GM12878 (cell line): ENCODE measurements around the gene EYA2. TPM values are rescaled to one million over a fixed set of nuclear protein-coding genes. Genes with fewer than 3 reads are reported as not detected.

Experiments used
- ATAC-seq: fragments of 200-7000 bp; cut with Tn5 transposase; 3 replicates; pipeline ENCODE4 v1.9.1; 2020; ENCODE audit warnings: mild to moderate bottlenecking, moderate library complexity
- BruUV-seq: library from RNA; stranded (reverse); fragments of 400-500 nt; replicated peaks from 2 replicates; lab custom pipeline; 2021; lab: Mats Ljungman, UMichigan
- CTCF ChIA-PET: fragments of 300-600 bp; sonication (Branson Sonifier 250); formaldehyde crosslinking; extraction: SDS; loops from one replicate; lab custom pipeline; 2021; ENCODE audit warnings: inconsistent platforms; lab: Yijun Ruan, JAX
- POLR2A ChIA-PET: fragments of 350-600 bp; formaldehyde crosslinking; extraction: SDS; loops from one replicate; lab custom pipeline; 2021; ENCODE audit warnings: inconsistent platforms; lab: Charles Lee
- RAD21 ChIA-PET: fragments of 300-600 bp; sonication (Branson Sonifier 250); formaldehyde crosslinking; loops from one replicate; lab custom pipeline; 2023; ENCODE audit warnings: antibody characterized with exemption; ENCODE audit not compliant: unreplicated experiment; lab: Charles Lee
- SMC1A ChIA-PET: fragments of 300-600 bp; sonication (Branson Sonifier 250); formaldehyde crosslinking; loops from one replicate; lab custom pipeline; 2023; ENCODE audit not compliant: unreplicated experiment, uncharacterized antibody; lab: Charles Lee
- DNase-seq: peaks from one replicate; pipeline ENCODE4 v3.0.0-alpha.2; 2011; ENCODE audit warnings: low read depth, low spot score
- FAIRE-seq: peaks from 3 replicates; lab custom pipeline; 2011; peaks lifted over from hg19 to GRCh38; lab: Jason Lieb, UNC
- H2AFZ ChIP-seq: 2 replicates; pipeline ENCODE4 v1.6.0; 2011; ENCODE audit warnings: low read depth, low read length, control low read depth; ENCODE audit not compliant: control insufficient read depth
- H3K27ac ChIP-seq: 2 replicates; pipeline ENCODE4 v1.5.1; 2011; ENCODE audit warnings: control low read depth; ENCODE audit not compliant: control insufficient read depth, insufficient read depth
- H3K27me3 ChIP-seq, 2 experiments: replicated peaks in 1 of 2; 2 replicates each; pipeline versions ENCODE4 v1.6.0 to v1.6.1; 2011; ENCODE audit warnings: low read length in 1 of 2; ENCODE audit not compliant: control insufficient read depth in 2 of 2, insufficient read depth in 2 of 2
- H3K36me3 ChIP-seq, 2 experiments: 2 replicates each; pipeline ENCODE4 v1.5.1; 2011; ENCODE audit warnings: low read length in 1 of 2; ENCODE audit not compliant: control insufficient read depth in 2 of 2, insufficient read depth in 2 of 2
- H3K4me1 ChIP-seq: 2 replicates; pipeline ENCODE4 v1.6.1; 2011; ENCODE audit warnings: mild to moderate bottlenecking, low read length, moderate library complexity, mixed read lengths; ENCODE audit not compliant: control insufficient read depth, insufficient read depth
- H3K4me2 ChIP-seq: 2 replicates; pipeline ENCODE4 v1.6.0; 2011; ENCODE audit warnings: control low read depth; ENCODE audit not compliant: control insufficient read depth, insufficient read depth
- H3K4me3 ChIP-seq: fragments of 200-600 bp; sonication (generic); 2 replicates; pipeline ENCODE4 v1.5.1; 2016
- H3K79me2 ChIP-seq: 2 replicates; pipeline ENCODE4 v1.6.0; 2011; ENCODE audit warnings: low read length; ENCODE audit not compliant: control insufficient read depth, insufficient read depth
- H3K9ac ChIP-seq: 2 replicates; pipeline ENCODE4 v1.8.0; 2011; ENCODE audit warnings: low read length, control low read depth, mixed read lengths; ENCODE audit not compliant: control insufficient read depth, insufficient read depth
- H3K9me3 ChIP-seq: replicated peaks from 3 replicates; pipeline ENCODE4 v1.5.1; 2011; ENCODE audit warnings: mild to moderate bottlenecking, low read length; ENCODE audit not compliant: control insufficient read depth, insufficient read depth
- H4K20me1 ChIP-seq: 2 replicates; pipeline ENCODE4 v1.6.0; 2011; ENCODE audit not compliant: control insufficient read depth, insufficient read depth
- ATF7 ChIP-seq: fragments of 450-650 bp; IDR thresholded peaks from 2 replicates; pipeline ENCODE4 v1.6.1; 2016; ENCODE audit warnings: low read depth, mild to moderate bottlenecking
- EZH2 ChIP-seq: IDR thresholded peaks from 2 replicates; pipeline ENCODE4 v1.6.1; 2012; ENCODE audit warnings: low read depth, mild to moderate bottlenecking, control low read depth, inconsistent platforms, low read length, borderline replicate concordance; ENCODE audit not compliant: control insufficient read depth
- FOXM1 ChIP-seq: IDR thresholded peaks from 2 replicates; pipeline ENCODE4 v1.6.1; 2012; ENCODE audit warnings: low read depth, mild to moderate bottlenecking, inconsistent platforms, low read length, moderate library complexity
- NKRF ChIP-seq: fragments of 450-650 bp; conservative IDR thresholded peaks from 2 replicates; pipeline ENCODE4 v1.6.1; 2017; ENCODE audit warnings: mild to moderate bottlenecking, moderate library complexity
- NR2C1 ChIP-seq: fragments of 450-650 bp; IDR thresholded peaks from 2 replicates; pipeline ENCODE4 v1.6.1; 2017; ENCODE audit warnings: antibody characterized with exemption, mild to moderate bottlenecking, moderate library complexity
- RBBP5 ChIP-seq: fragments of 200-600 bp; sonication (generic); conservative IDR thresholded peaks from 2 replicates; pipeline ENCODE4 v1.6.1; 2016
- RCOR1 ChIP-seq: conservative IDR thresholded peaks from 2 replicates; pipeline ENCODE4 v1.6.1; 2012; ENCODE audit warnings: low read depth, low read length, improper control_type of control experiment
- SMAD5 ChIP-seq: IDR thresholded peaks from 2 replicates; pipeline ENCODE4 v1.6.1; 2016; ENCODE audit warnings: antibody characterized with exemption, low read depth
- ZBTB33 ChIP-seq: fragments of 450-650 bp; IDR thresholded peaks from 2 replicates; pipeline ENCODE4 v1.6.1; 2017; ENCODE audit warnings: mild to moderate bottlenecking
- ZNF207 ChIP-seq: fragments of 450-650 bp; IDR thresholded peaks from 2 replicates; pipeline ENCODE4 v1.6.1; 2014; ENCODE audit warnings: antibody characterized with exemption, mild to moderate bottlenecking, borderline replicate concordance
- WGBS: methylation state at CpG from one replicate; pipeline ENCODE4 v1.1.6; 2016; ENCODE audit warnings: low lambda C conversion rate; ENCODE audit not compliant: insufficient replicate concordance, insufficient coverage; ENCODE audit errors: missing lambda C conversion rate; 5-methylcytosine and 5-hydroxymethylcytosine counted together
- in situ Hi-C: fragments of 300-500 bp; cut with MboI; formaldehyde crosslinking; loops from 9 replicates; pipeline ENCODE4 v1.14.3; 2018; ENCODE audit warnings: mixed read lengths
- intact Hi-C: fragments of 100-400 bp; cut with micrococcal nuclease; formaldehyde crosslinking; loops from one replicate; pipeline ENCODE4 v1.14.2; 2022; ENCODE audit not compliant: unreplicated experiment
- polyA plus RNA-seq, 11 experiments: library from polyadenylated mRNA; depleted of rRNA in 4 of 11; unstranded in 6 of 11; stranded (reverse) in 5 of 11; fragments of >200 nt; fragmentation: Nextera tagmentation in 4 of 11; fragmentation: Illumina TruSeq in 1 of 11; extraction: Ambion mirVana in 4 of 11; extraction: Trizol in 1 of 11; gene quantifications; 1 replicate in 1 of 11; 2 replicates in 10 of 11; pipeline versions ENCODE4 v1.2.1 to v1.2.3, GENCODE V29; 2011 to 2016; ENCODE audit warnings: inconsistent platforms in 2 of 11, missing spikeins in 2 of 11, low read depth in 1 of 11
- total RNA-seq, 4 experiments: library from RNA; depleted of rRNA in 3 of 4; stranded (reverse); fragments of >200 nt in 3 of 4; fragmentation: Illumina TruSeq in 1 of 4; extraction: Trizol in 1 of 4; gene quantifications; 2 replicates each; pipeline versions ENCODE4 v1.2.1 to v1.2.3, GENCODE V29; 2013 to 2021
- TF ChIP-seq, protein P1 (sequence below): fragments of 450-650 bp; formaldehyde crosslinking; IDR thresholded peaks from 2 replicates; pipeline ENCODE4 v1.4.0; 2022; ENCODE audit warnings: mild to moderate bottlenecking, moderate library complexity

The EYA2 gene
- total and polyA plus RNA-seq, 10 of the 15 experiments (the other 5 are each of a cell fraction or from before 2014, with no cell fraction given) = 0.20 TPM; not detected in 9

- no peak overlapping the region for H3K27ac ChIP-seq
- H3K27me3 ChIP-seq = peaks cover 0 to 5% of the 10 kb centered on the region in 2 experiments; a peak in 2 of 4 replicates
- DNase-seq = no peak
- no peak overlapping the region for H3K4me2 ChIP-seq
- ChIA-PET SMC1A (no interaction called here), CTCF (no interaction called here), POLR2A (no interaction called here), RAD21 (no interaction called here)
- no peak for ATAC-seq
- TF ChIP-seq SMAD5 = no peak
- H3K36me3 ChIP-seq = no peaks in the 10 kb centered on the region
- H4K20me1 ChIP-seq = no peaks in the 10 kb centered on the region
- H2AFZ ChIP-seq = no peak overlapping the region
- H3K9ac ChIP-seq = no peak overlapping the region
- no peaks in the 10 kb centered on the region; the same call in 2 of the 3 replicates for H3K9me3 ChIP-seq
- WGBS = 44% methylated on average over 4 of the region's 4 CpGs
- no peaks in the 10 kb centered on the region for H3K4me1 ChIP-seq
- no peaks in the 10 kb centered on the region for H3K79me2 ChIP-seq
- FAIRE-seq = no peak
- H3K4me3 ChIP-seq = no peak overlapping the region
- intact Hi-C loops (no loop called here), in situ Hi-C loops (no loop called here)
- no TSS peak for BruUV-seq
These were observed 221.1 kb downstream of the EYA2 start for GRCh38 chr20:47115694-47116093.

- Histone ChIP-seq H2AFZ (no peak overlapping the region), H3K27ac (no peak overlapping the region), H3K79me2 (no peaks in the 10 kb centered on the region), H4K20me1 (no peaks in the 10 kb centered on the region), H3K9ac (no peak overlapping the region), H3K36me3 (no peaks in the 10 kb centered on the region), H3K4me3 (no peak overlapping the region), H3K4me1 (no peaks in the 10 kb centered on the region), H3K27me3 (peaks cover 0 to 5% of the 10 kb centered on the region in 2 experiments; a peak in 2 of 4 replicates), H3K9me3 (no peaks in the 10 kb centered on the region), H3K4me2 (no peak overlapping the region)
- ChIA-PET CTCF (no interaction called here), RAD21 (no interaction called here), POLR2A (no interaction called here), SMC1A (interaction anchor here (1.2 kb wide), 1 partner anchor 11 kb away, joined by 3 read pairs; no protein-coding TSS in a partner anchor)
- no peak for FAIRE-seq
- ATAC-seq = no peak
- 71% methylated on average over 16 of the region's 16 CpGs for WGBS
- intact Hi-C loops (no loop called here), in situ Hi-C loops (no loop called here)
- no peak for DNase-seq
- BruUV-seq = no TSS peak
- TF ChIP-seq, protein P1, sequence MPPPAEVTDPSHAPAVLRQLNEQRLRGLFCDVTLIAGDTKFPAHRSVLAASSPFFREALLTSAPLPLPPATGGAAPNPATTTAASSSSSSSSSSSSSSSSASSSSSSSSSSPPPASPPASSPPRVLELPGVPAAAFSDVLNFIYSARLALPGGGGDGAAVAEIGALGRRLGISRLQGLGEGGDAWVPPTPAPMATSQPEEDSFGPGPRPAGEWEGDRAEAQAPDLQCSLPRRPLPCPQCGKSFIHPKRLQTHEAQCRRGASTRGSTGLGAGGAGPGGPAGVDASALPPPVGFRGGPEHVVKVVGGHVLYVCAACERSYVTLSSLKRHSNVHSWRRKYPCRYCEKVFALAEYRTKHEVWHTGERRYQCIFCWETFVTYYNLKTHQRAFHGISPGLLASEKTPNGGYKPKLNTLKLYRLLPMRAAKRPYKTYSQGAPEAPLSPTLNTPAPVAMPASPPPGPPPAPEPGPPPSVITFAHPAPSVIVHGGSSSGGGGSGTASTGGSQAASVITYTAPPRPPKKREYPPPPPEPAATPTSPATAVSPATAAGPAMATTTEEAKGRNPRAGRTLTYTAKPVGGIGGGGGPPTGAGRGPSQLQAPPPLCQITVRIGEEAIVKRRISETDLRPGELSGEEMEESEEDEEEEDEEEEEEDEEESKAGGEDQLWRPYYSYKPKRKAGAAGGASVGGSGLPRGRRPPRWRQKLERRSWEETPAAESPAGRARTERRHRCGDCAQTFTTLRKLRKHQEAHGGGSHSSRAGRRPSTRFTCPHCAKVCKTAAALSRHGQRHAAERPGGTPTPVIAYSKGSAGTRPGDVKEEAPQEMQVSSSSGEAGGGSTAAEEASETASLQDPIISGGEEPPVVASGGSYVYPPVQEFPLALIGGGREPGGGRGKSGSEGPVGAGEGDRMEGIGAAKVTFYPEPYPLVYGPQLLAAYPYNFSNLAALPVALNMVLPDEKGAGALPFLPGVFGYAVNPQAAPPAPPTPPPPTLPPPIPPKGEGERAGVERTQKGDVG (CRISPR knock-in tag) = no peak
- no peak for TF ChIP-seq RBBP5
- no peak for TF ChIP-seq ATF7
- TF ChIP-seq ZNF207 = no peak
- TF ChIP-seq ZBTB33 = no peak
- TF ChIP-seq NR2C1 = no peak
- no peak for TF ChIP-seq NKRF
- TF ChIP-seq RCOR1 = no peak
- TF ChIP-seq EZH2 = no peak
- no peak for TF ChIP-seq FOXM1
These were observed 222.7 kb downstream of the EYA2 start for GRCh38 chr20:47117371-47117770.
